GM23338 (cell line): ENCODE results near the gene ADGRB2. TPM values are rescaled to one million over a fixed set of nuclear protein-coding genes. Genes with fewer than 3 reads are reported as not detected.

Experiments used
- ATAC-seq: fragments of 200-7000 bp; cut with Tn5 transposase; 3 replicates; pipeline ENCODE4 v1.9.1; 2020
- DNase-seq: peaks from one replicate; pipeline ENCODE4 v3.0.0-alpha.2; 2015; ENCODE audit warnings: low spot score
- H2AFZ ChIP-seq: fragments of 200-600 bp; sonication (generic); 2 replicates; pipeline ENCODE4 v1.8.0; 2016; ENCODE audit warnings: antibody characterized with exemption, mild to moderate bottlenecking, moderate library complexity
- H3F3A ChIP-seq: fragments of 200-600 bp; sonication (generic); replicated peaks from 2 replicates; pipeline ENCODE4 v1.8.0; 2017; ENCODE audit warnings: antibody characterized with exemption, mixed run types, low read depth
- H3K27ac ChIP-seq: fragments of 200-600 bp; sonication (generic); 2 replicates; pipeline ENCODE4 v1.6.1; 2016; ENCODE audit warnings: low read depth
- H3K27me3 ChIP-seq: fragments of 200-600 bp; sonication (generic); 2 replicates; pipeline ENCODE4 v1.8.0; 2016; ENCODE audit warnings: mild to moderate bottlenecking, mixed run types, moderate library complexity; ENCODE audit not compliant: insufficient read depth
- H3K36me3 ChIP-seq: fragments of 200-600 bp; sonication (generic); 2 replicates; pipeline ENCODE4 v1.8.0; 2016; ENCODE audit warnings: mild to moderate bottlenecking; ENCODE audit not compliant: insufficient read depth
- H3K4me1 ChIP-seq: fragments of 200-600 bp; sonication (generic); 2 replicates; pipeline ENCODE4 v1.8.0; 2016; ENCODE audit warnings: mild to moderate bottlenecking, moderate library complexity; ENCODE audit not compliant: insufficient read depth
- H3K4me2 ChIP-seq: fragments of 200-600 bp; sonication (generic); 2 replicates; pipeline ENCODE4 v1.7.1; 2017; ENCODE audit warnings: mixed run types
- H3K4me3 ChIP-seq: fragments of 200-600 bp; sonication (generic); 2 replicates; pipeline ENCODE4 v1.6.1; 2016; ENCODE audit warnings: mixed run types
- H3K79me2 ChIP-seq: fragments of 200-600 bp; sonication (generic); replicated peaks from 2 replicates; pipeline ENCODE4 v1.8.0; 2017; ENCODE audit warnings: mild to moderate bottlenecking; ENCODE audit not compliant: insufficient read depth
- H3K9me2 ChIP-seq: fragments of 200-600 bp; sonication (generic); 2 replicates; pipeline ENCODE4 v1.8.0; 2017; ENCODE audit not compliant: insufficient read depth
- H4K20me1 ChIP-seq: fragments of 200-600 bp; sonication (generic); replicated peaks from 2 replicates; pipeline ENCODE4 v1.8.0; 2017; ENCODE audit warnings: mild to moderate bottlenecking; ENCODE audit not compliant: insufficient read depth
- H3K27ac Mint-ChIP-seq: 2 replicates; pipeline ENCODE4 v1.8.0; 2020; ENCODE audit warnings: inconsistent platforms, mild to moderate bottlenecking, moderate library complexity, mixed read lengths
- H3K27me3 Mint-ChIP-seq: 3 replicates; pipeline ENCODE4 v1.8.0; 2022; ENCODE audit warnings: low read depth, mild to moderate bottlenecking, moderate library complexity, mixed read lengths, inconsistent platforms; ENCODE audit not compliant: insufficient read depth, poor library complexity
- H3K36me3 Mint-ChIP-seq: 3 replicates; pipeline ENCODE4 v1.8.0; 2021; ENCODE audit warnings: low read depth, mild to moderate bottlenecking, inconsistent platforms, moderate library complexity, mixed read lengths
- H3K4me1 Mint-ChIP-seq: 3 replicates; pipeline ENCODE4 v1.8.0; 2020; ENCODE audit warnings: mild to moderate bottlenecking, inconsistent platforms, mixed read lengths
- H3K4me3 Mint-ChIP-seq: 3 replicates; pipeline ENCODE4 v1.8.0; 2021; ENCODE audit warnings: moderate library complexity, mild to moderate bottlenecking, inconsistent platforms, mixed read lengths
- H3K9me3 Mint-ChIP-seq: 3 replicates; pipeline ENCODE4 v1.8.0; 2020; ENCODE audit warnings: moderate library complexity, mild to moderate bottlenecking, inconsistent platforms, mixed read lengths
- CREB1 ChIP-seq: fragments of 250-450 bp; sonication (Bioruptor Pico); IDR thresholded peaks from 2 replicates; pipeline ENCODE4 v1.5.0; 2020; ENCODE audit warnings: low read depth, mild to moderate bottlenecking, moderate library complexity
- CTCF ChIP-seq, 2 experiments: fragments of 200-600 bp in 1 of 2; sonication (generic) in 1 of 2; conservative IDR thresholded peaks; 2 replicates each; pipeline versions ENCODE4 v1.5.1 to v1.6.1; 2016 to 2017; ENCODE audit warnings: antibody characterized with exemption in 2 of 2, low read depth in 2 of 2, mild to moderate bottlenecking in 2 of 2, moderate library complexity in 1 of 2
- ETS1 ChIP-seq: IDR thresholded peaks from 2 replicates; pipeline ENCODE4 v1.6.1; 2016; ENCODE audit warnings: antibody characterized with exemption
- EZH2 ChIP-seq: fragments of 200-600 bp; sonication (generic); IDR thresholded peaks from one replicate; pipeline ENCODE4 v1.8.0; 2017; ENCODE audit warnings: antibody characterized with exemption, mild to moderate bottlenecking, low read depth; ENCODE audit not compliant: unreplicated experiment
- EZH2phosphoT487 ChIP-seq: fragments of 200-600 bp; sonication (generic); IDR thresholded peaks from one replicate; pipeline ENCODE4 v1.8.1; 2018; ENCODE audit warnings: antibody characterized with exemption; ENCODE audit not compliant: unreplicated experiment
- JUNB ChIP-seq: IDR thresholded peaks from one replicate; pipeline ENCODE4 v1.6.1; 2016; ENCODE audit warnings: antibody characterized with exemption; ENCODE audit not compliant: unreplicated experiment
- NANOG ChIP-seq: IDR thresholded peaks from 2 replicates; pipeline ENCODE4 v1.6.1; 2016; ENCODE audit warnings: antibody characterized with exemption, borderline replicate concordance
- POLR2AphosphoS5 ChIP-seq: IDR thresholded peaks from 2 replicates; pipeline ENCODE4 v1.6.1; 2016; ENCODE audit warnings: antibody characterized with exemption, low read depth
- REST ChIP-seq: IDR thresholded peaks from one replicate; pipeline ENCODE4 v1.6.1; 2018; ENCODE audit warnings: antibody characterized with exemption; ENCODE audit not compliant: unreplicated experiment
- STAT1 ChIP-seq: IDR thresholded peaks from one replicate; pipeline ENCODE4 v1.6.1; 2016; ENCODE audit warnings: antibody characterized with exemption; ENCODE audit not compliant: unreplicated experiment
- ZNF114 ChIP-seq: fragments of 250-450 bp; sonication (Bioruptor Pico); IDR thresholded peaks from 2 replicates; pipeline ENCODE4 v1.5.0; 2020; ENCODE audit warnings: mild to moderate bottlenecking, moderate library complexity
- ZNF331 ChIP-seq: fragments of 250-450 bp; sonication (Bioruptor Pico); IDR thresholded peaks from 2 replicates; pipeline ENCODE4 v1.5.0; 2020; ENCODE audit warnings: low read depth, mild to moderate bottlenecking, moderate library complexity
- ZNF462 ChIP-seq: fragments of 250-450 bp; sonication (Bioruptor Pico); IDR thresholded peaks from 2 replicates; pipeline ENCODE4 v1.5.0; 2020; ENCODE audit warnings: mild to moderate bottlenecking, moderate library complexity
- polyA plus RNA-seq: library from polyadenylated mRNA; unstranded; fragments of >200 nt; fragmentation: Nextera tagmentation; extraction: Ambion mirVana; gene quantifications from 2 replicates; pipeline ENCODE4 v1.2.1, GENCODE V29; 2016
- total RNA-seq: library from RNA; depleted of rRNA; stranded (reverse); fragments of >200 nt; shearing (Covaris generic); gene quantifications from 2 replicates; pipeline ENCODE4 v1.2.3, GENCODE V29; 2014

The ADGRB2 gene
- total and polyA plus RNA-seq, 2 experiments from 2014 or later = 8.0 to 27.8 TPM

GRCh38 chr1:31712630-31713029 is 51.5 kb downstream of the ADGRB2 start:
- H4K20me1 ChIP-seq = no peaks in the 10 kb centered on the region
- DNase-seq = no peak
- H3K27me3 ChIP-seq = no peaks in the 10 kb centered on the region
- no peak overlapping the region for H3K4me2 ChIP-seq
- Mint-ChIP-seq H3K9me3 (no peaks in the 10 kb centered on the region), H3K36me3 (no peaks in the 10 kb centered on the region), H3K27ac (no peak overlapping the region), H3K4me3 (no peak overlapping the region), H3K27me3 (peaks cover 8% of the 10 kb centered on the region), H3K4me1 (peaks cover 34% of the 10 kb centered on the region)
- TF ChIP-seq STAT1 (no peak), JUNB (no peak), CREB1 (CRISPR knock-in tag) (no peak), ZNF331 (CRISPR knock-in tag) (no peak), EZH2 (no peak), REST (no peak), ZNF462 (no peak), EZH2phosphoT487 (no peak), ETS1 (no peak), NANOG (no peak), POLR2AphosphoS5 (no peak), CTCF (conservative IDR thresholded peaks at IDR 0.05; ENCODE audit: low read depth in 2 of 2) (no peak), ZNF114 (no peak)
- no peaks in the 10 kb centered on the region for H3K36me3 ChIP-seq
- no peaks in the 10 kb centered on the region; the same call in none of the 2 replicates for H3F3A ChIP-seq
- H2AFZ ChIP-seq = peak overlapping the region; percentile 50; the same call in 1 of the 2 replicates
- H3K4me1 ChIP-seq = peaks cover 18% of the 10 kb centered on the region
- no peaks in the 10 kb centered on the region for H3K79me2 ChIP-seq
- ATAC-seq = no peak
- H3K4me3 ChIP-seq = no peak overlapping the region
- H3K9me2 ChIP-seq = no peaks in the 10 kb centered on the region
- H3K27ac ChIP-seq = no peak overlapping the region
